Activated CD4-positive, alpha-beta T cell treated with anti-CD3 and anti-CD28 coated beads, Interleukin-2, amount 50 U/mL, for 48 hours (primary cell): ENCODE data around the gene SNX12.
"Not testable (repeated sequence)": the region's sequence is repeated elsewhere in the genome, so short reads cannot be mapped to it uniquely, and the experiment has no call there.

Source experiments
- DNase-seq, 2 experiments: peaks; one replicate each; pipeline ENCODE4 v3.0.0-alpha.2; 2020

Gene SNX12

GRCh38 chrX:71085900-71086299 is 17.8 kb upstream of the SNX12 start:
- DNase-seq: no peak

GRCh38 chrX:71082822-71083221 is 14.7 kb upstream of the SNX12 start:
- no peak for DNase-seq

- no peak for DNase-seq
Measured at GRCh38 chrX:71082124-71082647, 14.1 kb upstream of the SNX12 start.

GRCh38 chrX:71081330-71082123 is 13.4 kb upstream of the SNX12 start:
- no peak for DNase-seq

GRCh38 chrX:71070531-71070930 is 2.4 kb upstream of the SNX12 start:
- no peak for DNase-seq

GRCh38 chrX:71067712-71068043 is 456 bp downstream of the SNX12 start:
- peak in 1 of 2 experiments; percentile 1 for DNase-seq

- DNase-seq: peak in 1 of 2 experiments; percentile 11
Measured at GRCh38 chrX:71067089-71067488, 1.0 kb downstream of the SNX12 start.

- DNase-seq: no peak
Measured at GRCh38 chrX:71060127-71060526, 8.0 kb downstream of the SNX12 start.

GRCh38 chrX:71057848-71058530 is 10.1 kb downstream of the SNX12 start:
- no peak for DNase-seq

GRCh38 chrX:71056867-71057266 is 11.3 kb downstream of the SNX12 start:
- DNase-seq: no peak

GRCh38 chrX:71053217-71053621 is 14.9 kb downstream of the SNX12 start:
- DNase-seq: peak in 1 of 2 experiments; percentile 5

GRCh38 chrX:71052721-71053120 is 15.4 kb downstream of the SNX12 start:
- no peak for DNase-seq

GRCh38 chrX:71047891-71048290 is 20.2 kb downstream of the SNX12 start:
- not testable (repeated sequence) for DNase-seq

GRCh38 chrX:71017396-71017939 is 50.7 kb downstream of the SNX12 start:
- no peak for DNase-seq
